Measurements from ENCODE around the gene SVOP.
A peak's percentile ranks its signal among the peaks of the same experiment; 100 is the strongest.
"Not testable (repeated sequence)": the region's sequence is repeated elsewhere in the genome, so short reads cannot be mapped to it uniquely, and the experiment has no call there.

SVOP gene

GRCh38 chr12:109052414-109053323 is 31.8 kb upstream of the SVOP start, which contains the start of gene USP30:
Gene USP30, plus strand, starts transcription at chr12:109052576. Its CDS starts 103 bp downstream, at chr12:109052679.
- Histone ChIP-seq H3K9ac (ENCODE audit: low read length) (peak within 1 kb of the TSS; percentile 84), H3K4me3 (ENCODE audit: low read depth in 1 of 2, low read length in 2 of 2) (peak within 1 kb of the TSS; percentile 59 to 93), H3K9me3 (ENCODE audit: low read length) (no peaks in the 10 kb centered on the region), H3K27me3 (ENCODE audit: control insufficient read depth in 1 of 2, insufficient read depth in 2 of 2, low read length in 2 of 2) (no peaks in the 10 kb centered on the region), H3K4me1 (ENCODE audit: insufficient read depth, low read length) (peaks cover 13% of the 10 kb centered on the region), H3K27ac (ENCODE audit: low read depth, low read length) (peak within 1 kb of the TSS; percentile 79), H3K36me3 (ENCODE audit: insufficient read depth, low read length) (peaks cover 8% of the 10 kb centered on the region)

- Histone ChIP-seq H3K9me3 (ENCODE audit: low read length) (no peaks in the 10 kb centered on the region), H3K4me3 (ENCODE audit: low read depth in 1 of 2, low read length in 2 of 2) (peak overlapping the region; percentile 59 to 93), H3K27me3 (ENCODE audit: control insufficient read depth in 1 of 2, insufficient read depth in 2 of 2, low read length in 2 of 2) (no peaks in the 10 kb centered on the region), H3K36me3 (ENCODE audit: insufficient read depth, low read length) (peaks cover 2% of the 10 kb centered on the region), H3K9ac (ENCODE audit: low read length) (no peak overlapping the region), H3K4me1 (ENCODE audit: insufficient read depth, low read length) (peaks cover 13% of the 10 kb centered on the region), H3K27ac (ENCODE audit: low read depth, low read length) (peak overlapping the region; percentile 79)
These were observed 31.2 kb upstream of the SVOP start for GRCh38 chr12:109052097-109052413.

- not testable (repeated sequence) for H3K9ac ChIP-seq (ENCODE audit: low read length); H3K9me3 ChIP-seq (ENCODE audit: low read length); H3K27ac ChIP-seq (ENCODE audit: low read depth, low read length); H3K4me3 ChIP-seq (ENCODE audit: low read depth in 1 of 2, low read length in 2 of 2); H3K27me3 ChIP-seq (ENCODE audit: control insufficient read depth in 1 of 2, insufficient read depth in 2 of 2, low read length in 2 of 2); H3K36me3 ChIP-seq (ENCODE audit: insufficient read depth, low read length)
- H3K4me1 ChIP-seq (ENCODE audit: insufficient read depth, low read length): peaks cover 13% of the 10 kb centered on the region
These were observed 28.9 kb upstream of the SVOP start for GRCh38 chr12:109049794-109050193.

- H3K27me3 ChIP-seq (ENCODE audit: control insufficient read depth in 1 of 2, insufficient read depth in 2 of 2, low read length in 2 of 2); H3K9me3 ChIP-seq (ENCODE audit: low read length); H3K4me1 ChIP-seq (ENCODE audit: insufficient read depth, low read length); H3K27ac ChIP-seq (ENCODE audit: low read depth, low read length); H3K9ac ChIP-seq (ENCODE audit: low read length); H3K36me3 ChIP-seq (ENCODE audit: insufficient read depth, low read length); H3K4me3 ChIP-seq (ENCODE audit: low read depth in 1 of 2, low read length in 2 of 2): not testable (repeated sequence)
These were observed 27.8 kb upstream of the SVOP start for GRCh38 chr12:109048706-109049105.

- no peaks in the 10 kb centered on the region for H3K36me3 ChIP-seq (ENCODE audit: insufficient read depth, low read length)
- H3K9ac ChIP-seq (ENCODE audit: low read length): no peak overlapping the region
- no peak overlapping the region for H3K4me3 ChIP-seq (ENCODE audit: low read depth in 1 of 2, low read length in 2 of 2)
- no peak overlapping the region for H3K27ac ChIP-seq (ENCODE audit: low read depth, low read length)
- H3K9me3 ChIP-seq (ENCODE audit: low read length): no peaks in the 10 kb centered on the region
- peaks cover 0 to 5% of the 10 kb centered on the region in 2 donors for H3K27me3 ChIP-seq (ENCODE audit: control insufficient read depth in 1 of 2, insufficient read depth in 2 of 2, low read length in 2 of 2)
- H3K4me1 ChIP-seq (ENCODE audit: insufficient read depth, low read length): no peaks in the 10 kb centered on the region
These were observed 26.4 kb upstream of the SVOP start for GRCh38 chr12:109047081-109047805.

GRCh38 chr12:109044241-109044640 is 23.4 kb upstream of the SVOP start:
- no peak overlapping the region for H3K27ac ChIP-seq (ENCODE audit: low read depth, low read length)
- peaks cover 0 to 5% of the 10 kb centered on the region in 2 donors for H3K27me3 ChIP-seq (ENCODE audit: control insufficient read depth in 1 of 2, insufficient read depth in 2 of 2, low read length in 2 of 2)
- no peaks in the 10 kb centered on the region for H3K36me3 ChIP-seq (ENCODE audit: insufficient read depth, low read length)
- no peak overlapping the region for H3K4me3 ChIP-seq (ENCODE audit: low read depth in 1 of 2, low read length in 2 of 2)
- H3K9ac ChIP-seq (ENCODE audit: low read length): no peak overlapping the region
- H3K9me3 ChIP-seq (ENCODE audit: low read length): no peaks in the 10 kb centered on the region
- no peaks in the 10 kb centered on the region for H3K4me1 ChIP-seq (ENCODE audit: insufficient read depth, low read length)

GRCh38 chr12:109036975-109037374 is 16.1 kb upstream of the SVOP start:
- no peak overlapping the region for H3K9ac ChIP-seq (ENCODE audit: low read length)

GRCh38 chr12:109033239-109034196 is 12.7 kb upstream of the SVOP start:
- H3K9me3 ChIP-seq (ENCODE audit: low read length): no peaks in the 10 kb centered on the region
- H3K4me3 ChIP-seq (ENCODE audit: low read depth in 1 of 2, low read length in 2 of 2): no peak overlapping the region
- no peaks in the 10 kb centered on the region for H3K27me3 ChIP-seq (ENCODE audit: control insufficient read depth in 1 of 2, insufficient read depth in 2 of 2, low read length in 2 of 2)
- H3K27ac ChIP-seq (ENCODE audit: low read depth, low read length): no peak overlapping the region
- no peaks in the 10 kb centered on the region for H3K36me3 ChIP-seq (ENCODE audit: insufficient read depth, low read length)
- H3K9ac ChIP-seq (ENCODE audit: low read length): no peak overlapping the region
- no peaks in the 10 kb centered on the region for H3K4me1 ChIP-seq (ENCODE audit: insufficient read depth, low read length)

More at GRCh38 chr12:109036975-109037374, 16.1 kb upstream of the SVOP start:
- Histone ChIP-seq H3K4me3 (ENCODE audit: low read depth in 1 of 2, low read length in 2 of 2) (no peak overlapping the region), H3K27ac (ENCODE audit: low read depth, low read length) (no peak overlapping the region), H3K27me3 (ENCODE audit: control insufficient read depth in 1 of 2, insufficient read depth in 2 of 2, low read length in 2 of 2) (no peaks in the 10 kb centered on the region), H3K36me3 (ENCODE audit: insufficient read depth, low read length) (no peaks in the 10 kb centered on the region), H3K4me1 (ENCODE audit: insufficient read depth, low read length) (no peaks in the 10 kb centered on the region), H3K9me3 (ENCODE audit: low read length) (no peaks in the 10 kb centered on the region)

- Histone ChIP-seq H3K27ac (ENCODE audit: low read depth, low read length) (no peak overlapping the region), H3K27me3 (ENCODE audit: control insufficient read depth in 1 of 2, insufficient read depth in 2 of 2, low read length in 2 of 2) (no peaks in the 10 kb centered on the region), H3K36me3 (ENCODE audit: insufficient read depth, low read length) (no peaks in the 10 kb centered on the region)
These were observed 8.5 kb upstream of the SVOP start for GRCh38 chr12:109029411-109029810.

GRCh38 chr12:109028624-109029023 is 7.8 kb upstream of the SVOP start:
- not testable (repeated sequence) for H3K4me1 ChIP-seq (ENCODE audit: insufficient read depth, low read length); H3K9ac ChIP-seq (ENCODE audit: low read length); H3K27ac ChIP-seq (ENCODE audit: low read depth, low read length); H3K4me3 ChIP-seq (ENCODE audit: low read depth in 1 of 2, low read length in 2 of 2); H3K9me3 ChIP-seq (ENCODE audit: low read length); H3K36me3 ChIP-seq (ENCODE audit: insufficient read depth, low read length); H3K27me3 ChIP-seq (ENCODE audit: control insufficient read depth in 1 of 2, insufficient read depth in 2 of 2, low read length in 2 of 2)

More at GRCh38 chr12:109029411-109029810, 8.5 kb upstream of the SVOP start:
- Histone ChIP-seq H3K9me3 (ENCODE audit: low read length) (no peaks in the 10 kb centered on the region), H3K9ac (ENCODE audit: low read length) (no peak overlapping the region), H3K4me1 (ENCODE audit: insufficient read depth, low read length) (no peaks in the 10 kb centered on the region), H3K4me3 (ENCODE audit: low read depth in 1 of 2, low read length in 2 of 2) (no peak overlapping the region)

GRCh38 chr12:109027767-109028166 is 6.9 kb upstream of the SVOP start:
- no peaks in the 10 kb centered on the region for H3K36me3 ChIP-seq (ENCODE audit: insufficient read depth, low read length)

More at GRCh38 chr12:109027767-109028166, 6.9 kb upstream of the SVOP start:
- Histone ChIP-seq H3K27ac (ENCODE audit: low read depth, low read length) (no peak overlapping the region), H3K9ac (ENCODE audit: low read length) (no peak overlapping the region), H3K9me3 (ENCODE audit: low read length) (no peaks in the 10 kb centered on the region), H3K4me3 (ENCODE audit: low read depth in 1 of 2, low read length in 2 of 2) (no peak overlapping the region), H3K4me1 (ENCODE audit: insufficient read depth, low read length) (no peaks in the 10 kb centered on the region), H3K27me3 (ENCODE audit: control insufficient read depth in 1 of 2, insufficient read depth in 2 of 2, low read length in 2 of 2) (no peaks in the 10 kb centered on the region)
